Heart left ventricle (tissue), 16 donors: ENCODE data around the gene BMPER. TPM values are rescaled to one million over a fixed set of nuclear protein-coding genes. Genes with fewer than 3 reads are reported as not detected.

ENCODE experiments used
- ATAC-seq, 4 donors: fragments of 200-7000 bp; cut with Tn5 transposase; one replicate each; pipeline ENCODE4 v1.9.1; 2020 to 2022; ENCODE audit warnings: moderate library complexity in 4 of 4, mild to moderate bottlenecking in 3 of 4, moderate number of reproducible peaks in 1 of 4
- DNase-seq, 5 donors: peaks; one replicate each; pipeline ENCODE4 v3.0.0-alpha.2; 2020
- H3K27ac ChIP-seq, 12 donors: fragments of 200-600 bp; sonication (generic) in 4 of 12; one replicate each; pipeline versions ENCODE4 v1.5.0 to v1.8.0; 2016 to 2022; ENCODE audit warnings: mild to moderate bottlenecking in 2 of 12
- H3K27me3 ChIP-seq, 9 donors: fragments of 200-600 bp; sonication (generic) in 2 of 9; one replicate each; pipeline versions ENCODE4 v1.5.1 to v1.8.0; 2016 to 2022; ENCODE audit warnings: mild to moderate bottlenecking in 3 of 9
- H3K36me3 ChIP-seq, 9 donors: fragments of 200-600 bp; sonication (generic) in 2 of 9; one replicate each; pipeline versions ENCODE4 v1.5.0 to v1.8.0; 2018 to 2022; ENCODE audit warnings: mild to moderate bottlenecking in 2 of 9
- H3K4me1 ChIP-seq, 12 donors: fragments of 200-600 bp; sonication (generic) in 4 of 12; one replicate each; pipeline versions ENCODE4 v1.5.0 to v1.8.0; 2016 to 2022; ENCODE audit warnings: mild to moderate bottlenecking in 3 of 12
- H3K4me3 ChIP-seq, 12 donors: fragments of 200-600 bp; sonication (generic) in 4 of 12; one replicate each; pipeline versions ENCODE4 v1.5.0 to v1.8.0; 2017 to 2022; ENCODE audit warnings: mild to moderate bottlenecking in 9 of 12, moderate library complexity in 4 of 12
- H3K9me3 ChIP-seq, 12 donors: fragments of 200-600 bp; sonication (generic) in 4 of 12; one replicate each; pipeline versions ENCODE4 v1.5.0 to v1.8.0; 2016 to 2022; ENCODE audit warnings: mild to moderate bottlenecking in 1 of 12
- CTCF ChIP-seq, 12 donors: fragments of 200-600 bp; sonication (generic) in 4 of 12; IDR thresholded peaks; one replicate each; pipeline versions ENCODE4 v1.5.0 to v1.8.0; 2018 to 2022; ENCODE audit warnings: antibody characterized with exemption in 12 of 12, mild to moderate bottlenecking in 5 of 12
- POLR2A ChIP-seq, 2 donors: fragments of 450-650 bp; IDR thresholded peaks; one replicate each; pipeline ENCODE4 v1.6.1; 2017; ENCODE audit warnings: antibody characterized with exemption in 2 of 2, mild to moderate bottlenecking in 2 of 2, moderate library complexity in 2 of 2
- WGBS, 4 donors: extraction: QIAGEN DNeasy Blood & Tissue Kit in 2 of 4; methylation state at CpG; one replicate each; pipeline versions ENCODE4 v1.1.5 to v1.1.7; 2013 to 2018; 5-methylcytosine and 5-hydroxymethylcytosine counted together
- intact Hi-C, 10 donors: fragments of 100-400 bp; cut with DNase I; formaldehyde crosslinking; loops; one replicate each; pipeline versions ENCODE4 v1.11.1 to v1.14.2; 2022
- polyA plus RNA-seq, 2 donors: library from polyadenylated mRNA; stranded (reverse); fragments of 200-250 nt; gene quantifications; one replicate each; pipeline ENCODE4 v1.2.3, GENCODE V29; 2013
- total RNA-seq, 9 donors: library from RNA; depleted of rRNA in 2 of 9; stranded (reverse); fragments of >200 nt in 2 of 9; fragmentation: NEBNext Ultra II Directional in 3 of 9; extraction: Animal tissue kit (Norgen Biotek cat#: 25700) in 3 of 9; gene quantifications; one replicate each; pipeline versions ENCODE4 v1.1.0 to v1.2.4, GENCODE V29; 2016 to 2023
- donor health status: ischemic (EF 13 %, LVEDD 7.1; RV severe dilation, severe dysfunction).
- donor health status: healthy with polysubstance abuse.
- donor health status: DM: no; HTN: yes; CAD: no.
- donor health status: DM: no; HTN: no; CAD: no.
- donor health status: ischemic (EF 25% LVEDD 6.9; RV normal size, moderate dysfunction).
- donor health status: ischemic (EF 25% LVEDD 5.7; RV mildly dilated, moderate dysfunction).
- donor health status: healthy.
- donor health status: DM: yes; HTN: yes; CAD: no.
- donor health status: ischemic (EF 35%, LVEDD 5.7; RV mildly dilated, moderate dysfunction).
- donor health status: nonischemic (EF 11% LVEDD 7.7; RV severe dilation, severe dysfunction).
- donor health status: DM: yes; HTN: yes; CAD: no.
- donor health status: PGD.
- donor health status: ischemic (EF 29% LVEDD 5.4; RV normal size, mild dysfunction).
- donor health status: nonischemic (EF 23%, LVEDD 6.1; RV moderate dilation, normal function).

The BMPER gene
- total and polyA plus RNA-seq, 11 donors, result 0.05 to 4.2 (median 0.85) TPM

DNA sequence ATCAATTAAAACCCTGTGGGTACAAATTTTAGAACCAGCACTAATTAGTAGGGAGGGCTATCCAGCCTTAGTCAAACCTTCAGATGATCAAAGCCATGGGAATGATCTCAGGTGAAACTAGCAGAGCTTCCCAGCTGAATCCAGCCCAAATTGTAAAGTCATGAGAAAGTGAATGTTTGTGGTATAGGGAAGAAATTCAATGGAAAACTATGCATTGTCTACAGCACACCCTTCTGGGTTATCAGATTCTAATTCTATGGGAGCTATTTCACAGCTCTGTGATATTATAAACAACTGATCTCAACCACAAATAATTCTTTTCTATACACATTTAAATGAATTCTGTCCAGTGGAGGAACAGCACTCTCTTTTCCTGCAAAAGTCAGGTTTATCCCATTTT, 24.6 kb upstream of the BMPER start:
- Histone ChIP-seq H3K27ac (no peak overlapping the region), H3K4me3 (no peak overlapping the region)

GRCh38 chr7:33881316-33881715, 24.0 kb upstream of the BMPER start:
- Histone ChIP-seq H3K27me3 (no peaks in the 10 kb centered on the region), H3K27ac (no peak overlapping the region), H3K9me3 (no peaks in the 10 kb centered on the region), H3K36me3 (no peaks in the 10 kb centered on the region), H3K4me3 (no peak overlapping the region), H3K4me1 (peaks cover 0 to 17% (median 0%) of the 10 kb centered on the region in 12 donors)
- WGBS, 4 donors, result 77 to 90% (median 88%) methylated on average over 4 of the region's 4 CpGs
- intact Hi-C loops, result no loop called here
- ATAC-seq (no peak), DNase-seq (no peak)
- no peak for TF ChIP-seq CTCF (IDR thresholded peaks at IDR 0.05)

More for the DNA sequence above, 24.6 kb upstream of the BMPER start:
- no peak for DNase-seq
- intact Hi-C loops, result no loop called here
- Histone ChIP-seq H3K36me3 (no peaks in the 10 kb centered on the region), H3K27me3 (no peaks in the 10 kb centered on the region), H3K9me3 (no peaks in the 10 kb centered on the region), H3K4me1 (peaks cover 0 to 20% (median 2%) of the 10 kb centered on the region in 12 donors)
- ATAC-seq, result no peak
- no peak for TF ChIP-seq CTCF (IDR thresholded peaks at IDR 0.05)
- TF ChIP-seq POLR2A (IDR thresholded peaks at IDR 0.05), result no peak

DNA sequence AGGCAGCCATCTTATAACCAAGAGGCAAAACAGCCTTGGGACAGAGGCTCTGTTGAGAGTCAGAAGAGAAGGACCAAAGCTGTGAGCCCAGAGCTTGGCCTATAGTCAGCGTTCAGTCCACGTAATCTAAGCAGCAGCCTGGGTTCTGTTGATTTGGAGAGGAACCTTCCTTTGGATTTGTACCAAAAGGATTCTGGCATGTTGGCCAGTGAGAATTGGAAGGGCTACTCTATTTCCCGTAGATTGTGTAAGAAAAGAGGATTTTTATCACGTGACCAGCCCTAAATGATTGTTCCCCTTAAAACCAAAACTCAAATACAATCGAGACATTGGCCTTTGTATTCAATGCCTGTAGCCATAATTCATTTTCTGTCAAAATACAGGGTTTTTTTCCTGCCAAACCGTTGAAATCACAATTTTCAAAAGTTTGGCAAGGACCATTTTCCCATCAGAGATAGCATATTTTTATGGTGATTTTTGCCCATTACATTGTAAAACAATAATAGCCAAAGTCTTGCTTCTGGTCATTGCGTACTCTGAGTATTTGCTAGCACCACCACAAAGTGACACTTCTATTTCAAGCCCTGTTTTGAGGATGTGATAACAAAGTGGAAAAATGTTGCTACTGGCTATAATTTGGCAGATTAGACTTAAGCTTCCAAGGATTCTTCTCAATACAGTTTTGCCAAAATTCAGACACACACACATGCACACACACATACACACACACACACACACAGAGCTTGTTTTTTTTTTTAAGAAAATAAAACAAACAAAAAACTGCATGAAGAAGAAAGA, 23.1 kb upstream of the BMPER start:
- WGBS, 4 donors, result 70 to 77% (median 72%) methylated on average over 7 of the region's 7 CpGs
- intact Hi-C loops, result no loop called here
- H3K4me3 ChIP-seq, result no peak overlapping the region
- peak overlapping the region in 2 of 12 donors; percentile 11 to 27 for H3K27ac ChIP-seq
- no peaks in the 10 kb centered on the region for H3K27me3 ChIP-seq
- H3K9me3 ChIP-seq, result no peaks in the 10 kb centered on the region
- DNase-seq (peak in 1 of 5 donors; percentile 43), ATAC-seq (peak; percentile 43 to 83 (median 62))
- peaks cover 0 to 14% (median 0%) of the 10 kb centered on the region in 12 donors for H3K4me1 ChIP-seq
- no peak for TF ChIP-seq POLR2A (IDR thresholded peaks at IDR 0.05)
- TF ChIP-seq CTCF (IDR thresholded peaks at IDR 0.05), result no peak
- no peaks in the 10 kb centered on the region for H3K36me3 ChIP-seq

DNA sequence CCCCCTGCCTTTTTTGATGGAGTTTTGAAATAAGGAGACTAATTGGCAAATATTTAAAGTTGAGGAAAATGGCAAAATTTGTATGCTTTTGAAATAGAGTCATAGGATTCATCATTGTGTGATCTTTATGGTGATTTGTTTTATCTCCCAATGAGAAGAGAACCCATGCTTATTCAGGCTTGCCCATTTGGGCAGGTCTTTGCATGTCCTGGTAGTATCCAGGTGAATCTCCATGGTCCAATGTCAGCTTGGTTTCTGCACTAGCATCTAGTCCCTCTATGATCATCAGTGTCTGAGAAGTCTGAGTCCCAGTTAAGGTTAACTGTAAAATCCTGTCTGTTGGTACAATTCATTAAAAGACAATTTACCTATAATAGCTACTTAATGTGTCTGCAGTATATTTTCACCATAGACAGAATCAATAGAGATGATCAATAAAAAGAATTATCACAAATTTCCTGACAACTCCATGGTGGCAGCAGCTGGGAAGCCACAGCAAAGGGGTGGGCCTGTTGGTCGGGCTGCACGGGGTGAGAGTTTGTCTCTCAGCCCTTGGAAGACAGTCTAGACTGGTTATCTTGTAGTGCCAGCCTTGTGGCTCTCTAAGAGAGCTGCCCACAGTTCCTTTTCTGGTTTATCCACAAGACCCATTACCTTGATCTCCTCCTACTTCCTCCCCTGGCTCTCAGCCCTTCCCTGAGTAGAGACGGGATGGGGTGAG, 22.2 kb upstream of the BMPER start:
- no peak for TF ChIP-seq CTCF (IDR thresholded peaks at IDR 0.05)
- no peak for TF ChIP-seq POLR2A (IDR thresholded peaks at IDR 0.05)
- WGBS, 4 donors, result 62 to 68% (median 66%) methylated on average over 3 of the region's 3 CpGs
- Histone ChIP-seq H3K36me3 (no peaks in the 10 kb centered on the region), H3K9me3 (no peaks in the 10 kb centered on the region), H3K27ac (peak overlapping the region in 2 of 12 donors; percentile 11 to 27), H3K27me3 (no peaks in the 10 kb centered on the region), H3K4me3 (no peak overlapping the region), H3K4me1 (peaks cover 0 to 14% (median 0%) of the 10 kb centered on the region in 12 donors)
- no peak for DNase-seq
- peak in 1 of 4 donors; percentile 23 for ATAC-seq
- intact Hi-C loops, result no loop called here
